ENCODE results near the gene PRKN.
"Not testable (repeated sequence)": the region's sequence is repeated elsewhere in the genome, so short reads cannot be mapped to it uniquely, and the experiment has no call there.

PRKN gene

GRCh38 chr6:161544801-161545480 lies 1182.6 kb downstream of the PRKN start:
- DNase-seq (ENCODE audit: low spot score): no peak

- DNase-seq (ENCODE audit: low spot score): no peak
These were observed 1183.8 kb downstream of the PRKN start for GRCh38 chr6:161543684-161544309.

- no peak for DNase-seq (ENCODE audit: low spot score)
These were observed 1185.1 kb downstream of the PRKN start for GRCh38 chr6:161542346-161542980.

GRCh38 chr6:161540532-161540931 lies 1187.0 kb downstream of the PRKN start:
- DNase-seq (ENCODE audit: low spot score): no peak

GRCh38 chr6:161536224-161536630 lies 1191.3 kb downstream of the PRKN start:
- DNase-seq (ENCODE audit: low spot score): no peak

GRCh38 chr6:161534264-161534873 lies 1193.2 kb downstream of the PRKN start:
- DNase-seq (ENCODE audit: low spot score): no peak

GRCh38 chr6:161533266-161533665 lies 1194.3 kb downstream of the PRKN start:
- DNase-seq (ENCODE audit: low spot score): no peak

- DNase-seq (ENCODE audit: low spot score): no peak
These were observed 1195.0 kb downstream of the PRKN start for GRCh38 chr6:161532536-161532935.

- DNase-seq (ENCODE audit: low spot score): no peak
These were observed 1200.8 kb downstream of the PRKN start for GRCh38 chr6:161526794-161527193.

GRCh38 chr6:161523362-161523761 lies 1204.2 kb downstream of the PRKN start:
- no peak for DNase-seq (ENCODE audit: low spot score)

GRCh38 chr6:161522276-161522675 lies 1205.3 kb downstream of the PRKN start:
- no peak for DNase-seq (ENCODE audit: low spot score)

GRCh38 chr6:161511447-161512095 lies 1216.0 kb downstream of the PRKN start:
- DNase-seq (ENCODE audit: low spot score): peak; percentile 11

GRCh38 chr6:161508341-161508740 lies 1219.2 kb downstream of the PRKN start:
- no peak for DNase-seq (ENCODE audit: low spot score)

- no peak for DNase-seq (ENCODE audit: low spot score)
These were observed 1220.2 kb downstream of the PRKN start for GRCh38 chr6:161507375-161507774.

GRCh38 chr6:161503570-161503969 lies 1224.0 kb downstream of the PRKN start:
- DNase-seq (ENCODE audit: low spot score): no peak

GRCh38 chr6:161498881-161499280 lies 1228.7 kb downstream of the PRKN start:
- no peak for DNase-seq (ENCODE audit: low spot score)

- DNase-seq (ENCODE audit: low spot score): no peak
These were observed 1229.2 kb downstream of the PRKN start for GRCh38 chr6:161498359-161498758.

GRCh38 chr6:161496941-161497340 lies 1230.6 kb downstream of the PRKN start:
- no peak for DNase-seq (ENCODE audit: low spot score)

GRCh38 chr6:161496271-161496670 lies 1231.3 kb downstream of the PRKN start:
- DNase-seq (ENCODE audit: low spot score): not testable (repeated sequence)

GRCh38 chr6:161494566-161494965 lies 1233.0 kb downstream of the PRKN start:
- DNase-seq (ENCODE audit: low spot score): no peak

- peak; percentile 40 for DNase-seq (ENCODE audit: low spot score)
These were observed 1233.9 kb downstream of the PRKN start for GRCh38 chr6:161493576-161494118.

All from Ammon's horn (tissue), 1 donor.